ENCODE results near the gene KCTD5.

Gene KCTD5

GRCh38 chr16:2710711-2711231 is 28.4 kb downstream of the KCTD5 start:
- H3K9me2 ChIP-seq (replicated peaks; ENCODE audit: insufficient read depth, low read length), result no peaks in the 10 kb centered on the region
- H3K4me3 ChIP-seq (ENCODE audit: insufficient read depth, low read length, poor library complexity, severe bottlenecking), result no peak overlapping the region
- no peak overlapping the region for H3K27ac ChIP-seq (ENCODE audit: low read depth, low read length)
- no peak overlapping the region for H3K9ac ChIP-seq (ENCODE audit: low read length)
- H3F3A ChIP-seq (ENCODE audit: insufficient read depth), result no peaks in the 10 kb centered on the region
- no peaks in the 10 kb centered on the region for H4K20me1 ChIP-seq (ENCODE audit: low read depth, low read length)
- H3K27me3 ChIP-seq (ENCODE audit: low read length), result no peaks in the 10 kb centered on the region
- no peak for TF ChIP-seq EZH2phosphoT487 (conservative IDR thresholded peaks at IDR 0.05; ENCODE audit: low read length)
- H3K36me3 ChIP-seq (ENCODE audit: low read length), result no peaks in the 10 kb centered on the region
- no peaks in the 10 kb centered on the region for H3K79me2 ChIP-seq (ENCODE audit: insufficient read depth, low read length)
- H2AFZ ChIP-seq (ENCODE audit: low read depth, low read length, severe bottlenecking), result no peak overlapping the region
- H3K9me3 ChIP-seq (ENCODE audit: insufficient read depth, low read length), result no peaks in the 10 kb centered on the region
- no peak overlapping the region for H3K4me2 ChIP-seq (ENCODE audit: low read depth, low read length, poor library complexity, severe bottlenecking)

- H2AFZ ChIP-seq (ENCODE audit: low read depth, low read length, severe bottlenecking), result no peak overlapping the region
- no peaks in the 10 kb centered on the region for H3K27me3 ChIP-seq (ENCODE audit: low read length)
- no peaks in the 10 kb centered on the region for H4K20me1 ChIP-seq (ENCODE audit: low read depth, low read length)
- no peak overlapping the region for H3K4me3 ChIP-seq (ENCODE audit: insufficient read depth, low read length, poor library complexity, severe bottlenecking)
- H3K9me3 ChIP-seq (ENCODE audit: insufficient read depth, low read length), result no peaks in the 10 kb centered on the region
- TF ChIP-seq EZH2phosphoT487 (conservative IDR thresholded peaks at IDR 0.05; ENCODE audit: low read length) (no peak), CTCF (IDR thresholded peaks at IDR 0.05; ENCODE audit: insufficient read depth, low read length, poor library complexity, severe bottlenecking) (no peak)
- no peak overlapping the region for H3K4me2 ChIP-seq (ENCODE audit: low read depth, low read length, poor library complexity, severe bottlenecking)
- H3F3A ChIP-seq (ENCODE audit: insufficient read depth), result no peaks in the 10 kb centered on the region
- H3K36me3 ChIP-seq (ENCODE audit: low read length), result no peaks in the 10 kb centered on the region
- no peaks in the 10 kb centered on the region for H3K9me2 ChIP-seq (replicated peaks; ENCODE audit: insufficient read depth, low read length)
- no peaks in the 10 kb centered on the region for H3K79me2 ChIP-seq (ENCODE audit: insufficient read depth, low read length)
- no peak overlapping the region for H3K9ac ChIP-seq (ENCODE audit: low read length)
- no peak overlapping the region for H3K27ac ChIP-seq (ENCODE audit: low read depth, low read length)
Measured at GRCh38 chr16:2711370-2712062, 29.2 kb downstream of the KCTD5 start.

GRCh38 chr16:2712063-2712441 is 29.7 kb downstream of the KCTD5 start:
- no peak for TF ChIP-seq EZH2phosphoT487 (conservative IDR thresholded peaks at IDR 0.05; ENCODE audit: low read length)
- TF ChIP-seq CTCF (IDR thresholded peaks at IDR 0.05; ENCODE audit: insufficient read depth, low read length, poor library complexity, severe bottlenecking), result no peak
- Histone ChIP-seq H3K9me2 (replicated peaks; ENCODE audit: insufficient read depth, low read length) (no peaks in the 10 kb centered on the region), H2AFZ (ENCODE audit: low read depth, low read length, severe bottlenecking) (no peak overlapping the region), H3K27ac (ENCODE audit: low read depth, low read length) (no peak overlapping the region), H3K9ac (ENCODE audit: low read length) (no peak overlapping the region), H3F3A (ENCODE audit: insufficient read depth) (no peaks in the 10 kb centered on the region), H3K9me3 (ENCODE audit: insufficient read depth, low read length) (no peaks in the 10 kb centered on the region), H3K4me2 (ENCODE audit: low read depth, low read length, poor library complexity, severe bottlenecking) (no peak overlapping the region), H3K36me3 (ENCODE audit: low read length) (no peaks in the 10 kb centered on the region), H3K27me3 (ENCODE audit: low read length) (no peaks in the 10 kb centered on the region), H3K79me2 (ENCODE audit: insufficient read depth, low read length) (no peaks in the 10 kb centered on the region), H3K4me3 (ENCODE audit: insufficient read depth, low read length, poor library complexity, severe bottlenecking) (no peak overlapping the region), H4K20me1 (ENCODE audit: low read depth, low read length) (no peaks in the 10 kb centered on the region)

GRCh38 chr16:2712546-2712945 is 30.2 kb downstream of the KCTD5 start:
- Histone ChIP-seq H4K20me1 (ENCODE audit: low read depth, low read length) (no peaks in the 10 kb centered on the region), H3K79me2 (ENCODE audit: insufficient read depth, low read length) (no peaks in the 10 kb centered on the region), H3K9ac (ENCODE audit: low read length) (no peak overlapping the region), H3K4me3 (ENCODE audit: insufficient read depth, low read length, poor library complexity, severe bottlenecking) (no peak overlapping the region), H3K27me3 (ENCODE audit: low read length) (no peaks in the 10 kb centered on the region), H3F3A (ENCODE audit: insufficient read depth) (no peaks in the 10 kb centered on the region), H3K27ac (ENCODE audit: low read depth, low read length) (no peak overlapping the region), H3K36me3 (ENCODE audit: low read length) (no peaks in the 10 kb centered on the region), H2AFZ (ENCODE audit: low read depth, low read length, severe bottlenecking) (no peak overlapping the region), H3K4me2 (ENCODE audit: low read depth, low read length, poor library complexity, severe bottlenecking) (no peak overlapping the region), H3K9me3 (ENCODE audit: insufficient read depth, low read length) (no peaks in the 10 kb centered on the region), H3K9me2 (replicated peaks; ENCODE audit: insufficient read depth, low read length) (no peaks in the 10 kb centered on the region)
- TF ChIP-seq CTCF (IDR thresholded peaks at IDR 0.05; ENCODE audit: insufficient read depth, low read length, poor library complexity, severe bottlenecking), result no peak
- TF ChIP-seq EZH2phosphoT487 (conservative IDR thresholded peaks at IDR 0.05; ENCODE audit: low read length), result no peak

Measured in SU-DHL-6 (cell line).